ENCODE measurements around the gene WFIKKN2.

The WFIKKN2 gene

DNA sequence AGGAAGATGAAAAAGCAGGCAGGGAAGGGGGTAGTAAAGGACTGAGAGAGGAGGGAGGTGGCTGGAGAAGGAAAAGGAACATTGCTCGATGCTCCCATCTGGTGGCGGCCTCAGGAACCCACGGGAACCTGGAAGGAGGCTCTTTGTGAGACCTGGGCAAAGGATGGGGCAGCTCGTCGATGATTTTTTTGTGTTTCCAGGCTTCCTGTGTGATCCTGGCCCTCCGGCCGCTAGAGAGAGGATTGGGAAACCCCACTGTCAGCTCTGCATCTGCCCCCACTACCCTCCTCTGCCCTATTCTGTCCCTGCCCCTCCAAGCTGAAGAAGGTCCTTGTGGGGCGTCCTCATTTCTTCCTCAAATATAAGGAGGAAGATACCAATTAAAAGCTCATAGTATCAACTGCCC is 6.6 kb downstream of the WFIKKN2 start:
- Histone ChIP-seq H3K4me3 (ENCODE audit: low read depth in 1 of 2, low read length in 2 of 2) (no peak overlapping the region), H3K9ac (ENCODE audit: low read depth in 1 of 2, low read length in 2 of 2) (no peak overlapping the region), H3K9me3 (ENCODE audit: control insufficient read depth in 1 of 2, low read length in 2 of 2) (no peaks in the 10 kb centered on the region), H3K27me3 (ENCODE audit: control insufficient read depth in 1 of 2, insufficient read depth in 2 of 2, low read length in 2 of 2) (no peaks in the 10 kb centered on the region), H3K4me1 (ENCODE audit: control insufficient read depth in 1 of 2, insufficient read depth in 2 of 2, low read length in 2 of 2) (no peaks in the 10 kb centered on the region), H3K36me3 (ENCODE audit: control insufficient read depth in 1 of 2, insufficient read depth in 2 of 2, low read length in 2 of 2) (no peaks in the 10 kb centered on the region), H3K27ac (ENCODE audit: low read depth, low read length) (no peak overlapping the region)

DNA sequence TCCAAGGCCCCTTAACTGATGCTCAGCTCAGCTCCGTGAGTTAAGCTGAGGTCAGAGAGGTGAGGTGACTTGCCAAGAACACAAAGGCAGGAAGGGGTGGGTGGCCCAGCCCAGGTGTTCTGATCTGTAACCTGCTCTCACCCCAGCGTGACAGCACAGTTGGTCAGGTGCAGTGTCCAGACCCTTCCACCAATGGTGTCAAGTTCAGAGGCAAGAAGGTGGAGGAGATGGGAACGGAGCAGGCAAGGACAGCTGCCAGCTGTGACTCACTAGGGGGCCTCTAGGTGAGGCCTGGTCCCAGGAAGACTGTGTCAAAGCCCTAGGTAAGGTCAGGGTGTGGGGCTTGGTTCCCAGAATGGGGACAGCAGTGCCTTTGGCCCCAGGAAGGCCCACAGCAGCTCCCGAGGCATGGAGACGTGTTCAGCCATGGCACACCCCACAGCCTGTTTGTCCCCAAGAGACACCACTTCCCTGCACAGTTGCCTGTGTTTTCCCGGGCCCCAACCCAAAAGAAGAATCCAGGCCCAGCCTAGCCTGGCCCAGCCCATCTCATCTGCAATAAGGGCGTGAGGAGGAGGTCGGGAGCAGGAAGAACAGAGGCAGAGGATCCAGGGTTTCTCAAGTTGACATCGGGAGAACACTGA is 7.2 kb downstream of the WFIKKN2 start:
- H3K9ac ChIP-seq (ENCODE audit: low read depth in 1 of 2, low read length in 2 of 2), result no peak overlapping the region

DNA sequence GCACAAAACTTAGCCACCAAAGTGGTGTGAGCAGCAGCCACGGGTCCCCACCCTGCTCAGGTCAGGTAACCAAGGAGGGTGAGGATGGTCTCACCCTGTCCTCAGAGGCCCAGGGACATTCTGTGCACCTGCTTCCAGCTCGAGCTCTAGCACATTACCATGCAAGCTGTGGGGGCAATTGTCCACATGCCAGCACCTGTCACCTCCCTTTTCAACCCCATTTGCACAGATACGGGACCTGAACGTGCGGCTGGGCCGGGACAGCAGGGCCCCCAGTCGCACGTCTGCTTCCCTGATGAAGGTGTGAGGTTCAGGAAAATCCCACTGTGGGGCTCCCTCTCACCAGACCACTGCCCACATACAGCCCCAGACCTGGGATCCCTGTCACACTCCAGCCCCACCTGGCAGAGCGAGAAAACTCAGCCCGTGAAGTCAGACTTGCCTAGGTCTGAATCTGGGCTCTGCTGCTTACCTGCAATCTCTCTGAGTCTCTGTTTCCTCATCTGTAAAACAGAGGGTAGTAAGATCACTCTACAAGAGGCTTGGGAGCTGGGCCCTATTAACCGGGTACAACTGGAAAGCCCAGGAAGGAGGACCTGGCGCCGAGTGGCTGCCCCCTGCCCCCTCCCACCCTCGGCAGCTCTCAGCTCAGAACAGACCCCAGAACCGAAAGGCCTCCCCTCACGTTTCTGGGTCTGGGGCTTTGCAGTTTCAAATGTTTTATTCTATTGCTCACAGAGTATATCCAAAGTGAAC is 7.9 kb downstream of the WFIKKN2 start:
- Histone ChIP-seq H3K4me3 (ENCODE audit: low read depth in 1 of 2, low read length in 2 of 2) (no peak overlapping the region), H3K27ac (ENCODE audit: low read depth, low read length) (no peak overlapping the region), H3K9ac (ENCODE audit: low read depth in 1 of 2, low read length in 2 of 2) (no peak overlapping the region)

More for the DNA sequence above, 7.2 kb downstream of the WFIKKN2 start:
- Histone ChIP-seq H3K27me3 (ENCODE audit: control insufficient read depth in 1 of 2, insufficient read depth in 2 of 2, low read length in 2 of 2) (no peaks in the 10 kb centered on the region), H3K27ac (ENCODE audit: low read depth, low read length) (no peak overlapping the region), H3K4me3 (ENCODE audit: low read depth in 1 of 2, low read length in 2 of 2) (no peak overlapping the region), H3K4me1 (ENCODE audit: control insufficient read depth in 1 of 2, insufficient read depth in 2 of 2, low read length in 2 of 2) (no peaks in the 10 kb centered on the region), H3K36me3 (ENCODE audit: control insufficient read depth in 1 of 2, insufficient read depth in 2 of 2, low read length in 2 of 2) (no peaks in the 10 kb centered on the region), H3K9me3 (ENCODE audit: control insufficient read depth in 1 of 2, low read length in 2 of 2) (no peaks in the 10 kb centered on the region)

DNA sequence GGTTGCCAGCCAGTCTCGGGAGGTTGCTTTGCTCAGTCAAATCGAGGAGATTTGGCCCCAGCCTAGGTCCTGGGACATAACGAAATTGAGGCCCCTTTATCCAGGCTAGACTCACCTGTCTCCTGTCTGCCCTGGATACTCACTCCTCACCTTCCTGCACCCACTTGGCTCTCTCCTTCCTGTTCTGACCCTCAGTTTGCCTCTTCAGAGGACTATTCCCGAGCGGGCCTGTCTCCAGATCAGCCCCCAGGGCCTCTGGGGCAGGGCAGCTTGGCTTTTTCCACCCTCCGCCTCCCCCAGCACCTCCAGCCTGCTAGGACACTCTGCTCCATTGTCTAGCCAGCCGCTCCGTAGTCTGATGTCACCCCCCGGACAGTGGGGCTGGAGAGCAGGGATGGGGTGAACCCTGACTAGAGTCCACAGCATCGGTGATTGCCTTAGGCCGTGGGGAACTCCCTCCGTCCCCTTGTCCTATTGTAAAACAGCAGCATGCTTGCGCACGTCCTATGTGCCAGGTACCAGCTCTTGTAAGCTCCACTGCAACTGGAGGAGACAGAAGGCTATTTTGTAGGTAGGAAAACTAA is 8.8 kb downstream of the WFIKKN2 start:
- Histone ChIP-seq H3K4me3 (ENCODE audit: low read depth in 1 of 2, low read length in 2 of 2) (no peak overlapping the region), H3K9ac (ENCODE audit: low read depth in 1 of 2, low read length in 2 of 2) (no peak overlapping the region), H3K36me3 (ENCODE audit: control insufficient read depth in 1 of 2, insufficient read depth in 2 of 2, low read length in 2 of 2) (no peaks in the 10 kb centered on the region), H3K9me3 (ENCODE audit: control insufficient read depth in 1 of 2, low read length in 2 of 2) (no peaks in the 10 kb centered on the region), H3K27ac (ENCODE audit: low read depth, low read length) (no peak overlapping the region), H3K4me1 (ENCODE audit: control insufficient read depth in 1 of 2, insufficient read depth in 2 of 2, low read length in 2 of 2) (no peaks in the 10 kb centered on the region), H3K27me3 (ENCODE audit: control insufficient read depth in 1 of 2, insufficient read depth in 2 of 2, low read length in 2 of 2) (no peaks in the 10 kb centered on the region)

More for the DNA sequence above, 7.9 kb downstream of the WFIKKN2 start:
- Histone ChIP-seq H3K27me3 (ENCODE audit: control insufficient read depth in 1 of 2, insufficient read depth in 2 of 2, low read length in 2 of 2) (no peaks in the 10 kb centered on the region), H3K36me3 (ENCODE audit: control insufficient read depth in 1 of 2, insufficient read depth in 2 of 2, low read length in 2 of 2) (no peaks in the 10 kb centered on the region), H3K9me3 (ENCODE audit: control insufficient read depth in 1 of 2, low read length in 2 of 2) (no peaks in the 10 kb centered on the region), H3K4me1 (ENCODE audit: control insufficient read depth in 1 of 2, insufficient read depth in 2 of 2, low read length in 2 of 2) (no peaks in the 10 kb centered on the region)

DNA sequence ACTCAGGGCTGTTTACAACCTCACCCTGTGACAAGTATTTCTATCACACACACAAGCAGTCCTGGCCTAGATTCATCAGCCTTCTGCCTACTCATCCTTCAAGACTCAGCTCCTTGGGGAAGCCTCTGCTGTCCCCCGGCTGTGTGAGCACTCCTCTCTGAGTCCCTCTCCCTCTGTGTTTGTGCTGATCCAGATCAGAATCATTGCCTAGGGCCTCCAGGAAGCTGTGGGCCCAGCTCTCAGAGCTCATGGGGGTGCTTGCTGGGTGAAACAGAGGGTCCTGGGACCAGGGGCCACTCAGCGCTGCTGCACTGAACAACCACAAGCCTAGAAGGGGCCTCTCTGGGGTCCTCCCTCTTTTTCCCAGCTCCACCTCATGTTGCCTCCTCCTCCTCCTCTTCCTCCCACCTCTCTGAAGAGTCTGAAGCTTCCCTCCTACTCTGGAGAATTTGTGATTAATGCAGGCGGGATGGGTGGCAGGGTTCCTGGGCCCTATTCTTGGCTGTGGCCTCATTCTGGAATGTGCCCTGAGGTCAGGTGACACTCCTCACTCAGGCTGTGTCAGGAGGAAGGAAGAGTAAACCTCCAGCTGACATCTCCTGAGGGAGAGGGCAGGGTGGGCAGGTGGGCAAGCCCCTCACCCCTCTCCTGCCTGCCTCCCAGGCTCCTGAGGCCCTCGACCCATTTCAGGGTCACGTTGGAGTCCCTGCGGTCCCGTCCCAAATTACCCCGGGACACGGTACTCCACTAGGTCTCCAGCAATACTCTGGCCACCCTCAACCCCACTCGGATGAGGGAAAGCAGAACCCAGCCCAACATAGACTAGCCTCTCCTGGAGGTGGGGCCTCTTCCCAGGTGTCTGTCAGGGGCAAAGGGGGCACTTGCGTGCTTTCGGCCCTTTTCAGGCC is 10.1 kb downstream of the WFIKKN2 start:
- no peaks in the 10 kb centered on the region for H3K9me3 ChIP-seq (ENCODE audit: control insufficient read depth in 1 of 2, low read length in 2 of 2)
- no peak overlapping the region for H3K4me3 ChIP-seq (ENCODE audit: low read depth in 1 of 2, low read length in 2 of 2)
- H3K9ac ChIP-seq (ENCODE audit: low read depth in 1 of 2, low read length in 2 of 2), result no peak overlapping the region
- H3K27me3 ChIP-seq (ENCODE audit: control insufficient read depth in 1 of 2, insufficient read depth in 2 of 2, low read length in 2 of 2), result no peaks in the 10 kb centered on the region
- H3K4me1 ChIP-seq (ENCODE audit: control insufficient read depth in 1 of 2, insufficient read depth in 2 of 2, low read length in 2 of 2), result no peaks in the 10 kb centered on the region
- no peak overlapping the region for H3K27ac ChIP-seq (ENCODE audit: low read depth, low read length)
- H3K36me3 ChIP-seq (ENCODE audit: control insufficient read depth in 1 of 2, insufficient read depth in 2 of 2, low read length in 2 of 2), result no peaks in the 10 kb centered on the region

DNA sequence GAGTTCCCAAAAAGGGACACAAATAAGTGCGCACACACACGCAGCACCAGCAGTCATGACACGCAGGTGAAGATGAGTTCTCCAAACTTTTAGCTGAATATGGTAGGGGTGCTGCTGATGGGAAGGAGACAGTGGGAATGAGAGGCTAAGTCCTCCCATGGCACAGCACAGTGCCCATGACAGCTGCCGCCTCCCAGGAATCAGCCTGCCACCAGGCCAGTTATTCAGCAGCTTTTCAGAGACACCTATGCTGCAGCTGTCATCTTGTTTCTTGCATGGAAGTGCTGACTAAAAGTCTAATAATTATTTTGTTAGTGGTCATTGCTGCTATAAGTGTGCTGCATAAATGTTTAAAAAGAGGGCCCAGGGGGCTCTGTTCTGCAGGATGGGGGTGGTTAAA is 12.2 kb downstream of the WFIKKN2 start:
- Histone ChIP-seq H3K27ac (ENCODE audit: low read depth, low read length) (no peak overlapping the region), H3K9ac (ENCODE audit: low read depth in 1 of 2, low read length in 2 of 2) (no peak overlapping the region), H3K36me3 (ENCODE audit: control insufficient read depth in 1 of 2, insufficient read depth in 2 of 2, low read length in 2 of 2) (no peaks in the 10 kb centered on the region)

DNA sequence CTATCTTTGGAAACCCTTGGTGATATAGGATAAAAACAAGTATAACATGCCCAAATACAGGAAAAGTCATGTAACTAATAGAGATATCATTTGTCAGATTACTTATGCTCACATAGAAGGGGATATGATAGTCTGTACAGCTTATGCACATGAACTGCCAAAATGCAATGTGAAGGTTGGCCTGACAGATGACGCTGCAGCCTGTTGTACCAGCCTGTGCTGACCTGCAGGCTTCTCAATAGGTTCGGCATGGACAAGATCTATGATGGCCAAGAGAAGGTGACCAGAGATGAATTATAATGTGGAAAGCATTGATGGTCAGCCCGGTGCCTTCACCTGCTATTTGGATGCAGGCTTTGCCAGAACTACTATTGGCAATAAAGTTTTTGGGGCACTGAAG is 12.7 kb downstream of the WFIKKN2 start:
- Histone ChIP-seq H3K4me3 (ENCODE audit: low read depth in 1 of 2, low read length in 2 of 2) (no peak overlapping the region), H3K27me3 (ENCODE audit: control insufficient read depth in 1 of 2, insufficient read depth in 2 of 2, low read length in 2 of 2) (no peaks in the 10 kb centered on the region), H3K36me3 (ENCODE audit: control insufficient read depth in 1 of 2, insufficient read depth in 2 of 2, low read length in 2 of 2) (no peaks in the 10 kb centered on the region), H3K27ac (ENCODE audit: low read depth, low read length) (no peak overlapping the region), H3K9ac (ENCODE audit: low read depth in 1 of 2, low read length in 2 of 2) (no peak overlapping the region), H3K9me3 (ENCODE audit: control insufficient read depth in 1 of 2, low read length in 2 of 2) (no peaks in the 10 kb centered on the region), H3K4me1 (ENCODE audit: control insufficient read depth in 1 of 2, insufficient read depth in 2 of 2, low read length in 2 of 2) (peaks cover 12 to 20% of the 10 kb centered on the region in 2 donors)

More for the DNA sequence above, 12.2 kb downstream of the WFIKKN2 start:
- Histone ChIP-seq H3K9me3 (ENCODE audit: control insufficient read depth in 1 of 2, low read length in 2 of 2) (no peaks in the 10 kb centered on the region), H3K4me1 (ENCODE audit: control insufficient read depth in 1 of 2, insufficient read depth in 2 of 2, low read length in 2 of 2) (peaks cover 9 to 16% of the 10 kb centered on the region in 2 donors), H3K4me3 (ENCODE audit: low read depth in 1 of 2, low read length in 2 of 2) (no peak overlapping the region), H3K27me3 (ENCODE audit: control insufficient read depth in 1 of 2, insufficient read depth in 2 of 2, low read length in 2 of 2) (no peaks in the 10 kb centered on the region)

DNA sequence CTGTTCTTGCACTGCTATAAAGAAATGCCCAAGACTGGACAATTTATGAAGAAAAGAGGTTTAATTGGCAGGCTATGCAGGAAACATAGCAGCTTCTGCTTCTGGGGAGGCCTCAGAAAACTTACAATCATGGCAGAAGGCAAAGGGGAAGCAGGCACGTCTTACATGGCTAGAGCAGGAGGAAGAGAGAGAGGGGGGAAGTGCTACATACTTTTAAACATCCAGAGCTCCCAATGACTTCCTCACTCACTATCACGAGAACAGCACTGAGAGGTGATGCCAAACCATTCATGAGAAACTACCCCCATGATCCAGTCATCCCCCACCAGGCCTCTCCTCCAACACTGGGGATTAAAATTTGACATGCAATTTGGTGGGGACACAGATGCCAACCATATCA is 13.3 kb downstream of the WFIKKN2 start:
- Histone ChIP-seq H3K4me3 (ENCODE audit: low read depth in 1 of 2, low read length in 2 of 2) (no peak overlapping the region), H3K9me3 (ENCODE audit: control insufficient read depth in 1 of 2, low read length in 2 of 2) (no peaks in the 10 kb centered on the region), H3K27me3 (ENCODE audit: control insufficient read depth in 1 of 2, insufficient read depth in 2 of 2, low read length in 2 of 2) (no peaks in the 10 kb centered on the region), H3K27ac (ENCODE audit: low read depth, low read length) (no peak overlapping the region), H3K4me1 (ENCODE audit: control insufficient read depth in 1 of 2, insufficient read depth in 2 of 2, low read length in 2 of 2) (peaks cover 15 to 27% of the 10 kb centered on the region in 2 donors), H3K9ac (ENCODE audit: low read depth in 1 of 2, low read length in 2 of 2) (no peak overlapping the region), H3K36me3 (ENCODE audit: control insufficient read depth in 1 of 2, insufficient read depth in 2 of 2, low read length in 2 of 2) (no peaks in the 10 kb centered on the region)

DNA sequence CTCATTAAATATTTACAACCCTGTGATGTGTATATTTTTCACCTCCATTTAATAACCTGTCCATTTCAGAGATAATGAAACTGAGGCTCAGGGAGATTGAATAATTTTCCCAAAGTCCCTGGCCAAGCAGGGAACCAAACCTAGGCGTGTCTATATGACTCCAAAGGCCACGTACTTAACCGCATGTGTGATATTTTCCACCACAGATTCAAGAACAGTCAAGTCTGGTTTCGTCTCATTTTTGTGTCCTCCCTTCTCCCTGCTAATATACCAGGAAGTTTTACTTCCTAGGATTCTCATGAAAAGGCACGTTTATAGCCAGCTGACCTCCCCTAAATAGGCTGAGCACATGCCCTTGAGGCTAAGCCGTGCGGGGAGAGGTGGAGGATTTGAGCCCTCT is 15.3 kb downstream of the WFIKKN2 start:
- Histone ChIP-seq H3K4me3 (ENCODE audit: low read depth in 1 of 2, low read length in 2 of 2) (no peak overlapping the region), H3K36me3 (ENCODE audit: control insufficient read depth in 1 of 2, insufficient read depth in 2 of 2, low read length in 2 of 2) (no peaks in the 10 kb centered on the region), H3K9ac (ENCODE audit: low read depth in 1 of 2, low read length in 2 of 2) (no peak overlapping the region), H3K4me1 (ENCODE audit: control insufficient read depth in 1 of 2, insufficient read depth in 2 of 2, low read length in 2 of 2) (peaks cover 17 to 30% of the 10 kb centered on the region in 2 donors), H3K27ac (ENCODE audit: low read depth, low read length) (no peak overlapping the region), H3K27me3 (ENCODE audit: control insufficient read depth in 1 of 2, insufficient read depth in 2 of 2, low read length in 2 of 2) (no peaks in the 10 kb centered on the region), H3K9me3 (ENCODE audit: control insufficient read depth in 1 of 2, low read length in 2 of 2) (no peaks in the 10 kb centered on the region)
